ENCODE measurements around the gene SEH1L.

DNA sequence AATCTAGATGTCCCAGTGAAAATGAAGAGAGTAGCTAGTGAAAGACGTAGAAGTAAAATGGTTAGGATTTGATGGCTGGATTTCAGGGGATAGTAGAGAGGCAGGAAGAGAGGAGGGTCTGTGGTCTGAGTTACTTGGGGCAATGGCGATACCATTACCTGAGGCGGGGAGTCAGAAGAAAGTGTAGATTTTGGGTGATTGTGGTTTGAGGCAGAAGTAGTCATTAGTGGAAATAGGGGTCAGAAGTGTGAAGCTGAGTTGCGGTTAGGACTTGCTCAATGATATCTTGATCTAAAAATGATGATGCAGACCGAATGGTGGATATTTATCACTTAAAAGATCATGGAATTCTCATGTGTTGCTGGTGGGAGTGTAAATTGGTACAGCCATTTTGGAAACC is 84.4 kb downstream of the SEH1L start:
- TF ChIP-seq, protein P1, sequence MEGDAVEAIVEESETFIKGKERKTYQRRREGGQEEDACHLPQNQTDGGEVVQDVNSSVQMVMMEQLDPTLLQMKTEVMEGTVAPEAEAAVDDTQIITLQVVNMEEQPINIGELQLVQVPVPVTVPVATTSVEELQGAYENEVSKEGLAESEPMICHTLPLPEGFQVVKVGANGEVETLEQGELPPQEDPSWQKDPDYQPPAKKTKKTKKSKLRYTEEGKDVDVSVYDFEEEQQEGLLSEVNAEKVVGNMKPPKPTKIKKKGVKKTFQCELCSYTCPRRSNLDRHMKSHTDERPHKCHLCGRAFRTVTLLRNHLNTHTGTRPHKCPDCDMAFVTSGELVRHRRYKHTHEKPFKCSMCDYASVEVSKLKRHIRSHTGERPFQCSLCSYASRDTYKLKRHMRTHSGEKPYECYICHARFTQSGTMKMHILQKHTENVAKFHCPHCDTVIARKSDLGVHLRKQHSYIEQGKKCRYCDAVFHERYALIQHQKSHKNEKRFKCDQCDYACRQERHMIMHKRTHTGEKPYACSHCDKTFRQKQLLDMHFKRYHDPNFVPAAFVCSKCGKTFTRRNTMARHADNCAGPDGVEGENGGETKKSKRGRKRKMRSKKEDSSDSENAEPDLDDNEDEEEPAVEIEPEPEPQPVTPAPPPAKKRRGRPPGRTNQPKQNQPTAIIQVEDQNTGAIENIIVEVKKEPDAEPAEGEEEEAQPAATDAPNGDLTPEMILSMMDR (IDR thresholded peaks at IDR 0.05; ENCODE audit: low read length) = no peak
- TF ChIP-seq EZH2phosphoT487 (IDR thresholded peaks at IDR 0.05; ENCODE audit: low read length) = no peak
